ELR (cell line): Measurements from ENCODE around the gene SPAG17.
A peak's percentile ranks its signal among the peaks of the same experiment; 100 is the strongest.

Experiments used
- DNase-seq: peaks from one replicate; pipeline ENCODE4 v3.0.0-alpha.2; 2015; ENCODE audit warnings: low read depth

The SPAG17 gene

GRCh38 chr1:118160806-118161205 lies 24.2 kb downstream of the SPAG17 start:
- no peak for DNase-seq

GRCh38 chr1:118159569-118159968 lies 25.5 kb downstream of the SPAG17 start:
- DNase-seq, result no peak

GRCh38 chr1:118158924-118159323 lies 26.1 kb downstream of the SPAG17 start:
- DNase-seq, result peak; percentile 62

- no peak for DNase-seq
These were observed 27.5 kb downstream of the SPAG17 start for GRCh38 chr1:118157506-118157905.

DNA sequence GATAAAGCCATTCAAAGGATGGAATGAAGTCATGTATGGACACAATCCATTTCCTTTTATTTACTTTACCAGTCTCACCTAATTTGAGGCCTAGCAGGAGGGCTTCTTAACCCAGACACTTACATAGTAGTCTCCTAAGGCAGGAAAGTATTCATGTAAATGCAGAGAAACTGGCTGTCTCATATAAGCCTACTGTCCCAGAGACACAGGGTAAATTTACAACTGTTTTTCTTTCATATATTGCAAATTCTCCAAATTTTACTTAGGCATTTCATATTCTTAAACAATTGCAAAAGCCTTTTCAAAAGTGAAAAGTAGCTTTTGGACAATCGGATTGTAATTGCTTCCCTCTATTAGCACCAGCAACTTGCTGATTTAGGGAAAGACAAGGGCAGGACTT lies 29.9 kb downstream of the SPAG17 start:
- DNase-seq, result no peak

GRCh38 chr1:118154220-118154619 lies 30.8 kb downstream of the SPAG17 start:
- peak; percentile 18 for DNase-seq

- peak; percentile 62 for DNase-seq
These were observed 33.6 kb downstream of the SPAG17 start for GRCh38 chr1:118151312-118151937.

GRCh38 chr1:118149799-118150198 lies 35.2 kb downstream of the SPAG17 start:
- no peak for DNase-seq

DNA sequence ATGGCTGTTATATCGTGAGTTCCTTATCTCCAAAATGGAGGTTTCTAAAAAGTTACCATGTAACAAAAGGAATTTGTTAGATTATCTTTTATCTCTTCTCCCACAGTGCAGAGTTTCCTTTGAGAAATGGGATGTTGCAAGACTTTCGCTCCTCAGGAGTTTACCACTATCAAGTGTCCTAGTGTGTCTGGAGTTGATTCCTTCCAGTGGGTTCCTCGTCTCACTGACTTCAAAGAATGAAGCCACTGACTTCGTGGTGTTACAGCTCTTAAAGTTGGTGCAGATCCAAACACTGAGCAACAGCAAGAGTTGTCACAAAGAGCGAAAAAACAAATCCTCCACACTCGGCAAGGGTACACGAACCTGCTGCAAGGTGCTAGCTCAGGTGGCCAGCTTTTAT lies 37.0 kb downstream of the SPAG17 start:
- no peak for DNase-seq

GRCh38 chr1:118147522-118147921 lies 37.5 kb downstream of the SPAG17 start:
- peak; percentile 50 for DNase-seq

DNA sequence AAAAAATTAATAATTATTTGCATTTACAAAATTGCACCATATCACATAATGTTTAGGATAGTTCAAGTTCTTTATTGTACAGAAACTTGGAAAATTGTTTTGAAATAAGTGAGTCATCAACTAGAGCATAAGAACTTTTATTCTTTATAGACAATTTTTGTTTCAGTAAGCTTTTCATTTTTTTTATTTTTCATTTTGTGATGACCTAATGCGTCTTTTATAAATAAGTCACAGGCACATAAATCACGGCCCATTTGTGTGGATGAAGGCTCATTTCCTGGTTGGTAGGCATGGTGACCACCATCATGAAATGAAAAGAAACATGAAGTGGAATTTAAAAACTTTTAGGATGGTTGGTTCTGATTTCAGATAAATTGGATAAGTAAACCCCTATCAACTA lies 39.3 kb downstream of the SPAG17 start:
- DNase-seq, result no peak

- DNase-seq, result no peak
These were observed 40.3 kb downstream of the SPAG17 start for GRCh38 chr1:118144684-118145083.

DNA sequence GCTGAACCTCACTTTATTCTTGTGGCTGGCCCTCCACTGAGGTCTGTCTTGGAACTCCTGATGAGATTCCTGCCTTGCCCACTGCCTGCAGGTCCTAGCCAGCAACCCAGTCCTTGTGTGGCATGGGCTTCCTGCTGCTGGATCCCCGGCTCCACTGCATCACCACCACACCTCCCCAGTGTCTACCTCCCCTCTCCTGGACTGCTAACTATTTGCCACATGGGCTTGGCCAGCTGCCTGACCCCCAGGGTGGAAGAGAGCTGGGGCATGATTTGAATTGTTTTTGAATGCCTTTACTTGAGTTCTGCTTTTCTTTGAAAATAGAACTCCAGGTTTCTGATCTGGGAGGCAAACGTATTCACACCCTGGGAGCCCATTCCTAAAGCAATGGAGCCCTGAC lies 41.2 kb downstream of the SPAG17 start:
- DNase-seq, result no peak

- no peak for DNase-seq
These were observed 41.9 kb downstream of the SPAG17 start for GRCh38 chr1:118143121-118143520.

- no peak for DNase-seq
These were observed 42.5 kb downstream of the SPAG17 start for GRCh38 chr1:118142546-118142945.

GRCh38 chr1:118137900-118138299 lies 47.1 kb downstream of the SPAG17 start:
- DNase-seq, result no peak

GRCh38 chr1:118136187-118136941 lies 48.7 kb downstream of the SPAG17 start:
- DNase-seq, result peak; percentile 69

GRCh38 chr1:118132000-118132399 lies 53.0 kb downstream of the SPAG17 start:
- no peak for DNase-seq

- no peak for DNase-seq
These were observed 56.3 kb downstream of the SPAG17 start for GRCh38 chr1:118128761-118129160.

GRCh38 chr1:118124064-118124463 lies 61.0 kb downstream of the SPAG17 start:
- DNase-seq, result no peak

DNA sequence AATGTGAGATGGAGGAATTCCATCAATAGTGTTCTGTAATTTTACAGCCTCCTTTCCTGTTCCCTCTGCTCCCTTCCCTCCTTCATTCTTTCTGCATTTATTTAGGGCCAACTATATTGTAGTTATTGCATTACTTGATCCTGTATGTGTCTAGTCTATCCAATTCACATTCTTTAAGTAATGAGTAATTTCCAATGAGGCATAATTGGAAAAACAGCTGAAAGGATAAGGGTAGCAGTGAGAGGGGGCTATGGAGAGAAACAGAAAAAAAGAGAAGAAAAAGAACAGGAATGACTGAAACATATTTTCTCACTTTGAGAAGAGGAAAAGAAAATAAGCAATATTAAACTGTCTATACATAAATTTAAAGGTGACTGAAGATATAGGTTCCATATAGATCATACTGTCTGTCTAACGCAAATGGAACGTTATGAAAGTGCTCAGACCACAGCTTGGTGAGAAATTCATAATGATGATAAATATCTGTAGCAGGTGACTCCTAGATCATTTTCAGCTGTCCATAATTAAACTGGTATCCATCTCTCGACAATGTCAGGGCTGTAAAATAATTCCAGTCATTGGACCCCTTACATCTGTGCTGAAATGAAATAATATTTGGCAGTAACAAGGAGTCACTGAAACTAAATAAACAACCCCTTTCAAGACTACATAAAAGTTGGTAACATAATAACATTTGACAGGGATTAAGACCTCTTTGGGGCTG lies 61.8 kb downstream of the SPAG17 start:
- DNase-seq, result no peak

- peak; percentile 78 for DNase-seq
These were observed 62.6 kb downstream of the SPAG17 start for GRCh38 chr1:118122234-118123004.
